GM23338 (cell line): Measurements from ENCODE around the gene ZHX3. TPM values are rescaled to one million over a fixed set of nuclear protein-coding genes. Genes with fewer than 3 reads are reported as not detected.

Source experiments
- ZNF462 ChIP-seq: fragments of 250-450 bp; sonication (Bioruptor Pico); IDR thresholded peaks from 2 replicates; pipeline ENCODE4 v1.5.0; 2020; ENCODE audit warnings: mild to moderate bottlenecking, moderate library complexity
- microRNA-seq: library from miRNA; unstranded; fragments of <30 nt; microRNA quantifications from one replicate; pipeline ENCODE4, GENCODE V29; 2017
- polyA plus RNA-seq: library from polyadenylated mRNA; unstranded; fragments of >200 nt; fragmentation: Nextera tagmentation; extraction: Ambion mirVana; gene quantifications from 2 replicates; pipeline ENCODE4 v1.2.1, GENCODE V29; 2016
- small RNA-seq: library from RNA; depleted of rRNA; stranded (forward); fragments of <200 nt; gene quantifications from one replicate; pipeline ENCODE3, GENCODE V24; 2014; ENCODE audit warnings: low replicate concordance
- total RNA-seq: library from RNA; depleted of rRNA; stranded (reverse); fragments of >200 nt; shearing (Covaris generic); gene quantifications from 2 replicates; pipeline ENCODE4 v1.2.3, GENCODE V29; 2014; rRNA removed

Gene ZHX3
- total and polyA plus RNA-seq, 2 experiments from 2014 or later = 1.7 to 2.8 TPM

- TF ChIP-seq ZNF462 = no peak
Measured at GRCh38 chr20:41131594-41132387, 185.7 kb downstream of the ZHX3 start (continued).

Small RNA genes lying within 50 kb of the gene (microRNA-seq; reads per million reads assigned to microRNA genes)
- 1.1 reads per million for gene MIR6871

Small RNA genes lying within 50 kb of the gene (small RNA-seq; reads per million reads assigned to genes)
- gene AL022394.1 (not detected), gene MIR6871 (not detected), gene RN7SL615P (not detected)

Other genes starting within 250 kb of the ZHX3 start
- gene PLCG1, start 180.2 kb downstream of the ZHX3 start, total RNA-seq = 174 and 206 TPM in 2 replicates
- gene PLCG1, start 180.2 kb downstream of the ZHX3 start, polyA plus RNA-seq = 23.8 and 27.4 TPM in 2 replicates
- 8.4 and 9.7 TPM in 2 replicates for gene LPIN3, start 23.1 kb upstream of the ZHX3 start, total RNA-seq
- gene LPIN3, start 23.1 kb upstream of the ZHX3 start, polyA plus RNA-seq = 6.1 and 6.5 TPM in 2 replicates
- gene EMILIN3, start 49.1 kb upstream of the ZHX3 start, total RNA-seq = 6.3 and 6.6 TPM in 2 replicates
- gene EMILIN3, start 49.1 kb upstream of the ZHX3 start, polyA plus RNA-seq = 0.53 and 0.56 TPM in 2 replicates